GM19238 (cell line): ENCODE measurements around the gene MAP4K2.

Experiments used
- DNase-seq: peaks from one replicate; pipeline ENCODE4 v3.0.0; 2011; ENCODE audit warnings: low spot score; ENCODE audit not compliant: insufficient read length

Gene MAP4K2

DNA sequence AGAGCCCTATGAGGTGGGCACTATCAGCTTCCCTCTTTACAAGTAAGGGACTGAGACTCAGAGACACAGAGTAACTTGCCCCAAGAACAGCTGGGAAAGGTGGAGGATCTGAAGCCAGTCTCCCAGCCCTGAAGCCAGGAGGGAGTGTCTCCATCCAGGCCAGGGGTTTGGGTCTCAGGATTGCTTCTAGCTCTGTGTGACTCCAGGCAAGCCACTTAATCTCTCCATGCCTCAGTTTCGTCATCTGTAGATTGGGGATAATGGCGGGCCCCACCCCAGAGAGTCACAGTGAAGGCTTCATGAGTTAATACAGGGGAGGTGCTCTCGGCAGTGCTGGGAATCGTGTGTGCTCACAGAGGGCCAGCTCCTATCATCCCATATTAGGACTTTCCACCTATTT lies 10.5 kb downstream of the MAP4K2 start:
- no peak for DNase-seq

DNA sequence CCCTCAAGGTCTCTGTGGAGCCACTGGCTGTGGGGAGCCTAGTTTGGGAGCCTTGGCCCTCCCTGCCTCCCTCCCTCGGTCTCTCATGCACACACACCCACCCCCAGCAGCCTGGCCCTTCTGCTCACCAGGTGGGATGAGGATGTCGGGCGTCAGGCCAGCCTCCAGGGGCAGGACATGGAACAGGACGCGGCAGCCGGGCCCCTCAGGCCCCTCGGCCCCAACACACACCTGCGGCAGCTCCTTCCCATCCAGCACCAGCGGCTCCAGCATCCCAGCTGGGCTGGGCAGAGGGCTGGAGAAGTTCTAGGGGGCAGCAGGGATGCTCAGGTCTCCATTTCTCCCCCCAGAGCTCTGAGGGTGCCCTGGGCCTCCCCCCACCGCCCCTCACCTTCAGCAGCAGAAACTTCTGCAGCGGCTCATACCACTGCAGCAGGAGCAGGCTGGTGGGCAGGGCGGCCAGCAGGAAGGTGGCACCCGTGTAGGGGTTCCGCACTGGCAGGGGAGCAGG lies 11.2 kb downstream of the MAP4K2 start:
- DNase-seq, result no peak

DNA sequence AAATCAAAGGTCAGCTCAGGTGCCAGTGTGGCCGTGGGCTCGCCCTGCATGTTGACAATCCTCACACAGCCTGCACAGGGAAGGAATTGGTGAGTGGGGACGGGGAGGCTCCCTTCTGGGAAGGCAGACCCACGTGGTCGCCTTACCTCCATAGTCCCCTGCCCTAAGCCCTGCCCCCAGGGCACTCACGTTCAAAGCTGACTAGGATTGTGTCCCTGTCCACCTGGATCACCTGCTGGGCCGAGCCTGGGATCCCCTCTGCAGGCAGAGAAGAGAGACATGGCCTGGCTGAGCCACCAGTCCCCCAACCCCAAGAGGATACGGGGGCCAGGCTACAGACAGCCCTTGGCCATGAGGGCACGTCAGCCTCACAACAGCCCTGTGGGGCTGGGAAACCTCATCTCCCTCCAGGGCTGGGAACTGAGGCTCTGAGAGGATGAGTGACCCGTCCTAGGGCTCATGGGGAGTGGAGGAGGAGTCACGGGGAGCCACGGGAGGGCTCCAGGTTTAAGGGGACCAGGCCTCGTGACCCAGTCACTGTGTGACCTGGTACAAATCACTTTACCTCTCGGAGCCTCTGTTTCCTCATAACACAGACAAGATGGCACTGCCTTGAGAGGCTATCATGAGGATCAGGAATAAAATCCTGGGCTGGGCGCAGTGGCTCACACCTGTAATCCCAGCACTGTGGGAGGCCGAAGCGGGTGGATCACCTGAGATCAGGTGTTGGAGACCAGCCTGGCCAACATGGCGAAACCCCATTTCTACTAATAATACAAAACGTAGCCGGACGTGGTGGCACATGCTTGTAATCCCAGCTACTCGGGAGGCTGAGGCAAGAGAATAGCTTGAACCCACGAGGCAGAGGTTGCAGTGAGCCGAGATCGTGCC lies 12.6 kb downstream of the MAP4K2 start:
- no peak for DNase-seq

DNA sequence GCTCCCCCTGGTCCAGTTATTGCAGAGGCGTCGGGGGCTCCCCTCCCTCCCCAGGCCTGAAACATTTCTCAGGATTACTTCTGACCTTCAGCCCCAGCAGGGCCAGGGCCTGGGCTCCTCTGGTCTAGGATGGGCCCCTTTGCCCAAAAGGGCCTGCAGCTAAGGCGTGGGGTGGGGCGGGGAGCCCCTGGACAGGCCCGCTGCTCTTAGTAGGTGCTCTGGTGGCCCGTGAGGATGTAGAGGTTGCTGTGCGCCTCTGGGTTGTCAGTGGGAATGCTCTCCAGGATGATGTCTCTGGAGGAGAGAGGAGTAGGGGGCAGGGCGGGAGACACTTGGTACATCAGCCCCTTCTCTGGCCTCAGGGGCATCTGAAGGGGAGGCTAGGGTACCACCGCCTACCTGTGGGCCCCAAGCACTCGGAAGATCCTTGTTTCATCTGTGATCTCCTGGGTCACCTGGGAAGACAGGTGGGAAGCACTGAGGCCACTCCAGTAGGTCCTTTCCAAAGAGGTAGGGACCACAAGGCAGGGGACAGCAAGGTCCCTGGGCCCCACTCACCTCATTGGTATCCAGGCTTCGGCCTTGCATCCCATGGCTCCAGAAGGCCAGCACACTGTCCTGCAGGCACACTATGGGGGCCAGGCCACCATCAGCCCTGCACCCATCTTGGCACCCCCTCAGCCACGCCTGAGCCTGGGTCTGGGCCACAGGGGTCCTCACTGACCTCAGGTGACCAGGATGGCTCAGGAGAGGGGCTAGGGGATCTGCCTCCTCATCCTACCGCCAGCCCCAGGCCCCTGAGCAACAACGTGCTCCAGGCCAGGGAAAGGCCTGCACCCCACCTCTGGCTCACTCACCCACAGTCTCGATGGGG lies 13.4 kb downstream of the MAP4K2 start:
- DNase-seq, result no peak

DNA sequence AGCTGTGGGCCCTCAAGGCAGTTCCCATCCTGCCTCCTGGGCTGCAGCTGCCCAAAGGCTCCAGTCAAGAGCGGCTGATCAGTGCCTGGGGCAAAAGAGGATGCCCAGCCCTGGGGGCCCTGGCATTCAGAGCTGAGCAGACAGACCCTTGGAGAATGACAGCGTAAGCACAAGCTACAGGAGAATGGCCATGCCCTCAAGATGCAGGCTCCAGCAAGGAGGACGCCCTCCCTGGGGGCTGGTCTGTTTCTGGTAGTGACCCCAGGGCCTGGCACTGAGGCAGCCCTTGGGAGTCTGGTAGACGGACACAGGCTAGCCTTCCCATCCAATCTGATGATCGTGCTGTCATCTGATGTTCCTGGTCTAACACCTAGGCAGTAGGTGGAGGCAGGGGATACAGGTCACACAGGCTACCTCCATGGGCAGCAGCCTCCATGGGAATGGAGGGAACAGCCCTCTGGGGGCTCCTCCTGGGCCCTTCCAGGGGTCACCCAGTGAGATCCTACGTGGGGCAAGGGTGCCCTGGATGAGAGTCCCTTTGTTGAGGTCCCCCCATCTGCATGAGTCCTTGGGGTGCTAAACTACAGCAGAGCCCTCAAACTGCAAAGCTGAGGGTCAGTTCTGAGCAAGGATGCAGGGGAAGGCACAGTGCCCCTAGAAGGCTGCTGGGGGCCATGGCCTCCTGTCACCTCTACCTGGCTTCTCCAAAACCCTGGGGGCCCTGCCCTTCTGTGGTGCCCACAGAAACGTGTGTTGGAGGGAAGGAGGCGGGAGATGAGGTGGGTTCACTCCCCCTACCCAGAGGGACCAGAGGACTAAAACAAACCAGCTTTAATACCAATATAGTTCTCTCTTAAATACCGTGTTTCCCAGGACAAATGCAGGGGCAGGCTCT lies 14.4 kb downstream of the MAP4K2 start:
- no peak for DNase-seq

DNA sequence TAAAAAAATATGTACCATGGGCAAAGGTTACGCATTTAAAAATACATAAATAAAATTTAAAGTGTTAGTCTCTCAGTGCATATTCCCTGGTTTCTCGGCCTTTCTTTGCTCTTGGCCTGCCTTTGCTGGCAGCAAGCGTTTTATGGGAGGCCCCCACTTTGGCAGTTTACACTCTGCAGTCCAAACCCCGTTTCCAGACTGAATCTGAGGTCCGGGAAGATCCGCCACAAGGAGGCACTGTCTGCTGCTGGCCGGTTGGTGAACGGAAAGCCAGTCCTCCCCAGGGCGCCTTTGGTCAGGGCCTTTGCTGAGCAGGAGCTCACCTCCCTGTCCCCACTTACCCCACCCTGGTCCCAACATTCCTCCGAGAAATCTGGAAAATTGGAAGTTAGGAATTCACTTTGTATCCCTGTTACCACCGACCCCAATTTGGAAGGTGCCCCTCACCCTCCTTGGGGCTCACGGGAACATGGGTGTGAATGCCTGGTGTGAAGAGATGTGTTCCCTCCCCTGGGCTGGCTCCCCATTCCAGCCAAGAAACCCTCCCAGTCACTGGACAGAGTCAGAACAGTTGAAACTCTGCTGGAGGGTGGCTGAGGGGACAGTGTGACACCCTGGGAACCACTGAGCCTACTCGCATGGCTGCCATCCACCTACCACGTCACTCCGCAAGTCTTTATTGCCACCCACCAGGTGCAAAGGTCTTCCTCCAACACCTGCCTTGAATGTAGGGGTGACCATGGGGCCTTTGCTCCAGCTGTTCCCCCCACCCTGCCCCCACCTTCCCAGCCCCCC lies 15.3 kb downstream of the MAP4K2 start:
- peak; percentile 76 for DNase-seq

DNA sequence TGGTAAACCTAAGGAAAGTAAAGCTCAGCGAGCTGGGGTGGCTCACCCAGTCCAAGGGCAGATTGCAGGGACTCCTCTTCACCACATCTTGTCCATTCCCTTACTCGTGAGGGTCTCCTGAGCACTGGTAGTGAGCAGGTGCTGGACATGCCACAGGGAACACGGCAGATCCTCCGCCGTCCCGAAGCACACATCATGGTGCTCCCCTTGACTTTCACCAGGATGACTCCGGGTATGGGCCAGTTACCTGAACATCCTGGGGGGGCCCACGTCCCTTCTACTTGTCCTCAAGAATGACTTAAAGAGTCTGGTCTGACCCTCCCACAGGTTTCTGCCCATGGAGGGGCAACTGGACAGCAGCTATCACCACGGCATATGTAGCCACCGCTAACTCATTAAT lies 16.7 kb downstream of the MAP4K2 start:
- DNase-seq, result no peak

DNA sequence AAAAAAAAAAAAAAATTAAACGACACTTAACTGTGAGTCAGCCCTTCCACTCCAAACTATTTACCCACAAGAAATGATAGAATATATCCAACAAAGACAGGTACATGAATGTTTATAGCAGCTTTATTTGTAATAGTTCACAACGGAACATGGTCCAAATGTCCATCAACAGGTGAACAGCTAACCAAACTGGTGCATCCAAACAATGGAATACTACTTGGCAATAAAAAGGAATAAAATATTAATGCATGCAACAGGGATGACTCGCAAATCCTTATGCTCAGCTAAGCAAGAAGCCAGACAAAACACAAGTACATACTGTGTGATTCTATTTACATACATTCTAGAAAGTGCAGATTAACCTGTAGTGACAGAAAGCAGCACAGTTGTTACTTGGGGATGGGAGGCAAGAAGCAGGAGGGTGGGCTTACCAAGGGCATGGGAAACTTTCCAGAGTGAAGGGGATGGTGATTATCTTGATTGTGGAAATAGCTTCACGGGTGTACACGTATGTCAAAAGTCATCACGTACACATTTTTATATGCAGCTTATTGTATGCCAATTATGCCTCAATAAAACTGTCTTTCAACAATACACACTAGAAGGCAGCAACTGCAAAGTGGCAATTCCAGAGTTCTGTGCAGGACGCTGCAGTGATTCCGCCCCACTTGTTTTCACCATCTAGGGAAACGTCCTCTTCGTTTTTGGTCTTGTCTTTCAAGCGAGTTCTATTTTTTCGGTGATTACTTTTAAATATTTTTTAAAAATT lies 18.0 kb downstream of the MAP4K2 start:
- DNase-seq, result no peak

DNA sequence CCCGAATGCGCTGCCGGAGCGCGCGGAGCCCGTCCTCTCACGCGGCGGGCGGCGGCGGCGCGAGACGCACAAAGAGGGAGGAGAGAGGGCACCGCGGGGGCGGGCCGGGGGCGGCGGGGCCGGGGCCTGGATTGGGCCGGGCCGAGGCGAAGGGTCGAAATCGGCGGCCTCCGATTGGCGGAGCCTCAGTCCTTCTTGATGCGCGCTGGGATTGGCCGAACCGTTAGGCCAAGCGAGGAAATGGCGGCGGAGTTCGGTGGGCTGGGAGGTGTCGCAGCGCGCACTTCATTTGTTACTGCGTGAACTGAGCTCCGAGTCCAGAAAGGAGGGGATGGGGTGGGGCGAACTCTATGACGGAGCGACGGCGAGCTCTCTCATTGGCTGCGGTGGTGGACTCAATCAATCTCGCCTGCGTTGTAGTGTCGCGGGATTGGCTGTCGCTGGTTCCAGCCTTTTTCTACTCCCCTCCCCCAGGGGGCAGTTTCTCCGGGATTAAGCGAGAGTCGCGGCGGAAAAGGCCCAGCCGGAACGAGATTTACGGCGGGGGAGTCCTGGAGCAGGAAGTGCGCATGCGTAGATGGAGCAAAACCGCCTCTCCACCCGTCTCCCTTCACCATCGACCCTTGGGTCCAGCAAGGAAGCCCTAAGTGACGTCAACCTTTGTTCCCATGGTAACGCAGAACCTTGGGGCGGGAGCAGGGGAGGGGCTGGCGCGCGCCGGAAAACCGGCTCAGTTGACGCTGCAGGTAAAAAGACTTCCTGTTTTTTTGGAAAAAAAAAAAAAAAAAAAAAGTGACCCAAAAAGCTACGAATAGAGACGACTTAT lies 24.3 kb downstream of the MAP4K2 start, which contains the start of gene SF1:
TSS of gene SF1 (minus strand) at position 70 of the 826 bp plus-strand sequence. CDS start 150 bp downstream, outside the sequence.
- DNase-seq, result peak; percentile 93

DNA sequence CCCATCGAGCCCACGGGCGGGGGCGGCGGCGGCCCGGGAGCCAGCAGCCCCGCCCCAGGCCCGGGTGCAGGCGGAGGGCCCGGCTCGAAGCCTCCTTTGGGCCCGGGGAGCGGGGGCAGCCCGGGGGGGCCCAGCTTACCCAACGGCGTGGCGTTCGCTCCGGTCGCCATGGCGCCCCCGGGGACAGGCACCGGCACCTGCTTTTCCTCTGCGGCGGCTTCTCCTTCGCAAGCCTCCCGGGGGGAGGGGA lies 24.9 kb downstream of the MAP4K2 start:
- no peak for DNase-seq

DNA sequence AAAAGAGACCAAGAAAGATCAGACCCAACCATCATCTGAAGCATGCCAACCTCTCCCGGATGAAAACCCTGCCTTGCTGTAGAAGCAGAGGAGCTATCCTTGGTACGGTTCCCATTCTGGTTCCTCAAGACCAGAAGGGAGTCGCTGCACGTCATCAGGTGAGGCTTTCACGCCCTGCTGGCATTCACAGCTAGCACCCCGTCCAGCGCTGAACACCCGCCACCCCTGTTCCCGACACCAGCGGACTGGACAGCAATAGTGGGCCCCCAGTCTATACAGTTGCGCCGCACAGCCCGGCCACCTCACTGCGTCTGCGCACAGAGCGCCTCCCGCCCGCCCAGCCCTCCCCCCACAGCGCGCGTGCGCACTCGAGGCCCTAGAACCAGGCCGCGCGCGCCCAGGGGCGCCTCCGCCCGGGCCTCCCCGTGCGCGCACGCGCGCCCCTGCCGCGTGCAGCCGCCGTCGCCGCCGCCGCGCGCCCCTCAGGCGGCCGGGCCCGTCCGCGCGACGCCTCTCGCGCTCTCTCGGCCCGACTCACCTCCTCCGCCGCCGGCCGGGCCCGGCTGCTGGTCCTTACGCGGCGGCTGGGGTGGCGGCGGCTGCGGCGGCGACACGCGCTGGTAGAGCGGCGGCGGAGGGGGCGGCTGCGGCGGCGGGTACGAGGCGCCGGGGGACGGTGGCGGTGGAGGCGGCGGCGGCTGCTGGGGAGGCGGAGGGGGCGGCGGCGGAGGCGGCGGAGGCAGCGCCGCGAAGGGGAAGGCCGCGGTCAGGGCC lies 25.4 kb downstream of the MAP4K2 start:
- peak; percentile 88 for DNase-seq

DNA sequence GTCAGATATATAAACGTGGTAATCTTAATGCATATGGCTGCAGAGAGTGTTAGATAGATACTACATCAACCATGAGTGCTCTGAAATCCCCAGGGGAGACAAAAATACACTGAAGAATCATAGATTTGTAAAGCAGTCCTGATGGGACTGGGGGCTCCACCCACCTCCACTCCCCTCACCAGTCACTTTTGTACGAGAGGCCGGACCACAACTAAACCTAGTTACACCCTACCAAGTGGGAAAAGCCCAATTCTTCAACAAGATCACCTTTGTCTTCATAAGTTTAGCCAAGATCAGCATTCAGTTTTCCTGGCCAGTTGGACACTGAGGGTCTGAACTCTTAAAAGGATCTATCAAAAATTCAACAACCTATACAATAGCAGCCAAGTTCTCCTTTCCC lies 26.1 kb downstream of the MAP4K2 start:
- no peak for DNase-seq

DNA sequence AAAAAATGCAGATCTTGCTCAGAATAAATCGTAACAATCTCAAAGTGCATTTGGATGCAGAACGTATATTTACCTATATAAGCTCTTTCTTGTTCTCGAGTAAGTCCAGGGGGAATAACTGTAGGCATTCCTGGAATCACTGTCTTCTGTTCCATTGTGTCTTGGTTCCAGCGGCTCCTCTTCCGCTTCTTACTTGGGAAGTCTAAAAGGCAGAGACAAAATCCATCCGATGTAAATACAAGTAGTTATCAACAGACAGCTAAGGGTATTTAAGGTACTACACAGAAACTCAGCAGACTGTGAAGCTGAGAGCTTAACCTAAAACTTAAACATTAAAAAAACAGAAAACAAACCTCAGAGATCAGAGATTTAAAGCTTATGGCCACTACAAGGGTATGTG lies 26.6 kb downstream of the MAP4K2 start:
- no peak for DNase-seq

DNA sequence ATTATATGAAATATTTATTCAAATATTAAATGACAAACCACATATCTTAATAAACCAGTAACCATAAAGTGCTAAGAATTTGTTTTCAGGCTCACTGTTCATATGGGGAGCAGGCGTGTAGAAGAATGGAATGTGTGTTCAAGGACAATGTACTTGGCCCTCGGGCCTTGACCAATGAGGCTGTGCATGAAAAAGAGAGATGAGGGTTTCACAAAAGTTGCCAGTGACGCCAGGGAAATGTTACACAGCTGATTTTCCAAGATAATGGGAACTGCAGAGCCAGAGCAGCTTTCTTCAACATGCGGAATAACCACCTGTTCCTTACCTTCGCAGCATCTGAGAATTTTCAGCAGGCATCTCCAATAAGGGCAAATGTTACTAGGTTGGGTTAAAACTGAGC lies 28.9 kb downstream of the MAP4K2 start:
- no peak for DNase-seq

DNA sequence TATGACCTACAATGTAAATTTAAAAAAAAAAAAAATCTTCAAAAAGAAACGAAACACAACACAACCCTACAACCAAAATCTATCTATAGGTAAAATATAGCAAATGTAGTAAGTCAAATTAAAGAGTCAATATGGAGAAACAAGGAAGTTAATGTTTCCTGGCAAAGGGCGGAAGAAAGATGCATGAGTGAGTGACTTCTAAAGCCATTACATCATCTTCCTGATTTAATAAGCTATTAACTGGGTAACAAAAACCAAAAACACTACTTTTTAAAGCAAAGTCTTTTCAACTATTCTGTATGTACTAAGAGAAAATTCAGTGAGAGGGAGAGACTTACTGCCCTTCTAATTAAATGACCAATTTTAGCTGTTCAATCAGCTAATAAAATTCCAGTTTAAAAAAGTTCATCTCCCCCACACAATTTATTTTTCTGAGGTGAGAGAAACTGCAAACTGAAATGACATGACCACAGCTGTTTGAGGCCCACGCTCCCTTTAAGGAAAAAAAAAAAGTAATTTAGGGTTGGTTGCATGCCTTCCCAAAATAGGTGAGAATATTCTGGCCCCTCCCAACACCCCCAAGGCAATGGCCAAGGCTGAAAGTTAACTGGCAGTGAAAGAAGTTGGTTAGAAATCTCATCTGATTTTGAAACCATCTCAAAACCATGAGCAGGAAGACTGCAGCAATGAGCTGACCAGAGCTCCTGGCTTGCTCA lies 30.6 kb downstream of the MAP4K2 start:
- DNase-seq, result no peak

DNA sequence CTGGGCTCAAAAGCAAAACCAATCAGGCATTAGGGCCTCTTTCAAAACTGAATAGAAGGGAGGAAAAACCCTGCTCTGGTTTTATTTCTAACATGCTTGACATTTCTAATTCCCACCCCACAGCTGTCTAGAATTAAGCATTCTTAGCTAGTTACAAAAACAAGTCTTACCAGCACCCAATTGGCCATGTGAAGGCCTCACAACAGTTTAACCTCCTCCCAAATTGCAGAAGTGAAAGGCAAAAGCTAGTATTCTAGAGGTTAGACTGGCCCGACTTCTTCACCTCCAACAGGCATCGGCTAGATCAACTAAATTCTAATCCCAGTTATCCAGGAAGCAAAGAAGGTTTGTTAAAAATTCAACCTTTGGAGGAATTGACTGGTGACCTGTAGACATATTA lies 31.2 kb downstream of the MAP4K2 start:
- no peak for DNase-seq

DNA sequence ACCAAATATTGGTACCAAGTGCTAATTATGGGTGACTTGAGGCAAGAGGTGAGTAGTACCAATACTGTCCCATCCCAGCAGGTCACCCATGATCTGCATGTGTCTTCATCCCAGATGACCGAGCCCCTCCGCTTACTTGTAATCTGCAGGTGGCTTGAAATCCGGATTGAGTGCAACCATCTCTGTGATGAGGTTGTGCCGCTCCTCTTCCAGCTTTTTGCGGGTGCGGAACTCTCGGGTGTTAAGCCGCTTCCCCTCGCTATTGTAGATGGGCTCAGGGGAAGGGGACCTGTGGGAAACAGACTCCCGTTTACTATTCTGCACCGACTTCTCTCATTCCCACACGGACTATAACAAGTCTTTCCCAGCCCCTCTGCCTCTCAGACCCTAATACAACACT lies 32.9 kb downstream of the MAP4K2 start:
- DNase-seq, result no peak

DNA sequence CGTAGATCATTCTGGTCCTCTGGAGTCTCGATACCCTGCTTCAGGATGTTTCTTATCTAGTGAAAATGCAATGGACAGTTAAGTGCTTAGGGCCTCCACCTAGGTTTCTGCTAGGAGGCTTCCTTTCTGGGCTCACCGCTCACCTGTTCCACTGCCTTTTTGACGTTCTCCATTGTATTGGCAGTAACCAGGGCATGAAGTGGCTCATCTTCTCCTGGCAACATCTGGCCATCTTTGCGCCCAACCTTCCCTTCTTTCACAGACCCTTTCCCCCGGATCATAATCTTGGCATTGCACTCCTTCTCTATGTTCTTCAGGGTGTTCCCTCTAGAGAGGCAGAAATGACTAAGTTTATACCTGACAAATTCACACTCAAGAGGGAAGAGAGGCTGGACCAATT lies 33.7 kb downstream of the MAP4K2 start:
- DNase-seq, result no peak
